ENCODE measurements around the gene COL9A3.

GRCh38 chr20:62812181-62812906 lies 4.5 kb upstream of the COL9A3 start:
- TF ChIP-seq POLR2A (IDR thresholded peaks at IDR 0.05): no peak
- no peak for TF ChIP-seq CTCF (IDR thresholded peaks at IDR 0.05)
- TF ChIP-seq POLR2AphosphoS5 (IDR thresholded peaks at IDR 0.05): no peak
